GOT3 (cell line): Measurements from ENCODE around the gene IRX3.
"Not testable (repeated sequence)": the region's sequence is repeated elsewhere in the genome, so short reads cannot be mapped to it uniquely, and the experiment has no call there.

Source experiments
- DNase-seq: peaks from one replicate; lab custom pipeline; 2025; ENCODE audit warnings: mixed read lengths; lab: John Stamatoyannopoulos, UW

IRX3 gene

GRCh38 chr16:54275956-54276355 lies 10.6 kb downstream of the IRX3 start:
- DNase-seq, result no peak

GRCh38 chr16:54273566-54273965 lies 13.0 kb downstream of the IRX3 start:
- DNase-seq, result no peak

GRCh38 chr16:54270711-54271110 lies 15.9 kb downstream of the IRX3 start:
- no peak for DNase-seq

- no peak for DNase-seq
Measured at GRCh38 chr16:54269461-54269860, 17.1 kb downstream of the IRX3 start.

- no peak for DNase-seq
Measured at GRCh38 chr16:54268766-54269165, 17.8 kb downstream of the IRX3 start.

GRCh38 chr16:54268340-54268739 lies 18.2 kb downstream of the IRX3 start:
- no peak for DNase-seq

GRCh38 chr16:54266363-54266955 lies 20.1 kb downstream of the IRX3 start:
- no peak for DNase-seq

- DNase-seq, result no peak
Measured at GRCh38 chr16:54265575-54266107, 20.9 kb downstream of the IRX3 start.

- DNase-seq, result no peak
Measured at GRCh38 chr16:54253118-54253517, 33.5 kb downstream of the IRX3 start.

GRCh38 chr16:54248863-54249710 lies 37.5 kb downstream of the IRX3 start:
- no peak for DNase-seq

- not testable (repeated sequence) for DNase-seq
Measured at GRCh38 chr16:54247705-54248104, 38.9 kb downstream of the IRX3 start.

GRCh38 chr16:54246454-54246821 lies 40.1 kb downstream of the IRX3 start:
- DNase-seq, result no peak

- no peak for DNase-seq
Measured at GRCh38 chr16:54245788-54246453, 40.7 kb downstream of the IRX3 start.

- no peak for DNase-seq
Measured at GRCh38 chr16:54244061-54244886, 42.3 kb downstream of the IRX3 start.

- no peak for DNase-seq
Measured at GRCh38 chr16:54243202-54243601, 43.4 kb downstream of the IRX3 start.

- no peak for DNase-seq
Measured at GRCh38 chr16:54242199-54242598, 44.4 kb downstream of the IRX3 start.

GRCh38 chr16:54241525-54241924 lies 45.1 kb downstream of the IRX3 start:
- DNase-seq, result no peak

- no peak for DNase-seq
Measured at GRCh38 chr16:54240271-54241129, 46.1 kb downstream of the IRX3 start.

GRCh38 chr16:54239456-54239855 lies 47.1 kb downstream of the IRX3 start:
- DNase-seq, result no peak

- no peak for DNase-seq
Measured at GRCh38 chr16:54236773-54237172, 49.8 kb downstream of the IRX3 start.

- no peak for DNase-seq
Measured at GRCh38 chr16:54233615-54234014, 53.0 kb downstream of the IRX3 start.
